Nephron (organoid): ENCODE data around the gene SIPA1L3.

Experiments used
- H3K27ac Mint-ChIP-seq, 3 experiments: 2 replicates each; pipeline ENCODE4 v1.8.0; 2020; ENCODE audit warnings: mixed read lengths in 3 of 3, mild to moderate bottlenecking in 2 of 3, moderate library complexity in 1 of 3
- H3K27me3 Mint-ChIP-seq: 2 replicates; pipeline ENCODE4 v1.8.0; 2021; ENCODE audit warnings: low read depth, mild to moderate bottlenecking, moderate library complexity, mixed read lengths
- H3K36me3 Mint-ChIP-seq: 2 replicates; pipeline ENCODE4 v1.8.0; 2020; ENCODE audit warnings: low read depth, mixed read lengths
- H3K4me1 Mint-ChIP-seq: 2 replicates; pipeline ENCODE4 v1.8.0; 2020; ENCODE audit warnings: mixed read lengths
- H3K4me3 Mint-ChIP-seq, 3 experiments: 2 replicates each; pipeline ENCODE4 v1.8.0; 2020; ENCODE audit warnings: mild to moderate bottlenecking in 3 of 3, mixed read lengths in 3 of 3, moderate library complexity in 2 of 3
- H3K9me3 Mint-ChIP-seq: 2 replicates; pipeline ENCODE4 v1.8.0; 2020; ENCODE audit warnings: mixed read lengths
- TF ChIP-seq, protein P1 (sequence below), 3 experiments: fragments of 200-600 bp; sonication (generic); IDR thresholded peaks; one replicate each; pipeline ENCODE4 v1.5.0; 2021; ENCODE audit warnings: antibody characterized with exemption in 3 of 3; ENCODE audit not compliant: unreplicated experiment in 3 of 3

The SIPA1L3 gene

DNA sequence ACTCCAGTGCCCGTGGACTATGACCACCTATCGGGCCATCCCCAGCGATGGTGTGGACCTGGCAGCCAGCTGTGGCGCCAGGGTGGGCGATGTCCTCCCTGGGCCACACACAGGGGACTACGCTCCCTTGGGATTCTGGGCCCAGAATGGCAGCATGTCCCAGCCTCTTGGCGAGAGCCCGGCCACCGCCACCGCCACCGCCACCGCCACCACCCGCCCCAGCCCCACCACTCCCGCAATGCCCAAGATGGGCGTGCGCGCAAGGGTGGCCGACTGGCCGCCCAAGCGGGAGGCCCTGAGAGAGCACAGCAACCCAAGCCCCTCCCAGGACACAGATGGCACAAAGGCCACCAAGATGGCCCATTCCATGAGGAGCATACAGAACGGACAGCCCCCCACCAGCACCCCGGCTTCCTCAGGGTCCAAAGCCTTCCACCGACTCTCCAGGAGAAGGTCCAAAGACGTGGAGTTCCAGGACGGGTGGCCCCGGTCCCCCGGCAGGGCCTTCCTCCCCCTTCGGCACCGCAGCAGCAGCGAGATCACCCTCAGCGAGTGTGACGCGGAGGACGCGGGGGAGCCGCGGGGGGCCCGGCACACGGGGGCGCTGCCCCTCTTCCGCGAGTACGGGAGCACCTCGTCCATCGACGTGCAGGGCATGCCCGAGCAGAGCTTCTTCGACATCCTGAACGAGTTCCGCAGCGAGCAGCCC, 174.7 kb downstream of the SIPA1L3 start:
- Mint-ChIP-seq H3K9me3 (no peaks in the 10 kb centered on the region), H3K27me3 (no peaks in the 10 kb centered on the region), H3K4me3 (no peak overlapping the region), H3K36me3 (peaks cover 22% of the 10 kb centered on the region), H3K4me1 (no peaks in the 10 kb centered on the region), H3K27ac (no peak overlapping the region)
- TF ChIP-seq, protein P1, sequence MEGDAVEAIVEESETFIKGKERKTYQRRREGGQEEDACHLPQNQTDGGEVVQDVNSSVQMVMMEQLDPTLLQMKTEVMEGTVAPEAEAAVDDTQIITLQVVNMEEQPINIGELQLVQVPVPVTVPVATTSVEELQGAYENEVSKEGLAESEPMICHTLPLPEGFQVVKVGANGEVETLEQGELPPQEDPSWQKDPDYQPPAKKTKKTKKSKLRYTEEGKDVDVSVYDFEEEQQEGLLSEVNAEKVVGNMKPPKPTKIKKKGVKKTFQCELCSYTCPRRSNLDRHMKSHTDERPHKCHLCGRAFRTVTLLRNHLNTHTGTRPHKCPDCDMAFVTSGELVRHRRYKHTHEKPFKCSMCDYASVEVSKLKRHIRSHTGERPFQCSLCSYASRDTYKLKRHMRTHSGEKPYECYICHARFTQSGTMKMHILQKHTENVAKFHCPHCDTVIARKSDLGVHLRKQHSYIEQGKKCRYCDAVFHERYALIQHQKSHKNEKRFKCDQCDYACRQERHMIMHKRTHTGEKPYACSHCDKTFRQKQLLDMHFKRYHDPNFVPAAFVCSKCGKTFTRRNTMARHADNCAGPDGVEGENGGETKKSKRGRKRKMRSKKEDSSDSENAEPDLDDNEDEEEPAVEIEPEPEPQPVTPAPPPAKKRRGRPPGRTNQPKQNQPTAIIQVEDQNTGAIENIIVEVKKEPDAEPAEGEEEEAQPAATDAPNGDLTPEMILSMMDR (IDR thresholded peaks at IDR 0.05; ENCODE audit: unreplicated experiment in 3 of 3), result no peak

DNA sequence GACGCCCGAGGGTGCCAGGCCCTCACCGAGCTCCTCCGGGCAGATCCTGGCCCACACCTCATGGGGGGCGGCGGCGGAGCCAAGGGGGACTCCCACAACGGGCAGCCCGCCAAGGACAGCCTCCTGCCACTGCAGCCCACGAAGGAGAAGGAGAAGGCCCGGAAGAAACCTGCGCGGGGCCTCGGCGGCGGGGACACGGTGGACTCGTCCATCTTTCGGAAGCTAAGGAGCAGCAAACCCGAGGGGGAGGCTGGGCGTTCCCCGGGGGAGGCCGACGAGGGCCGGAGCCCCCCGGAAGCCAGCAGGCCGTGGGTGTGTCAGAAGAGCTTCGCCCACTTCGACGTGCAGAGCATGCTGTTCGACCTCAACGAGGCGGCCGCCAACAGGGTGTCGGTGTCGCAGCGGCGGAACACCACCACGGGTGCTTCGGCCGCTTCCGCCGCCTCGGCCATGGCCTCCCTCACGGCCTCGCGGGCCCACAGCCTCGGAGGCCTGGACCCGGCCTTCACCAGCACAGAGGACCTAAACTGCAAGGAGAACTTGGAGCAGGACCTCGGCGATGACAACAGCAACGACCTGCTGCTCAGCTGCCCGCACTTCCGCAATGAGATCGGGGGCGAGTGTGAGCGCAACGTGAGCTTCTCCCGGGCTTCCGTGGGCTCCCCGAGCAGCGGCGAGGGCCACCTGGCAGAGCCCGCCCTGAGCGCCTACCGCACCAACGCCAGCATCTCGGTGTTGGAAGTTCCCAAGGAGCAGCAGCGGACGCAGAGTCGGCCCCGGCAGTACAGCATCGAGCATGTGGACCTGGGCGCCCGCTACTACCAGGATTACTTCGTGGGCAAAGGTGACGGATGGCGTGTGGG, 175.5 kb downstream of the SIPA1L3 start:
- Mint-ChIP-seq H3K27me3 (no peaks in the 10 kb centered on the region), H3K27ac (no peak overlapping the region), H3K36me3 (peaks cover 23% of the 10 kb centered on the region), H3K9me3 (no peaks in the 10 kb centered on the region), H3K4me3 (no peak overlapping the region), H3K4me1 (no peaks in the 10 kb centered on the region)
- TF ChIP-seq, protein P1 (IDR thresholded peaks at IDR 0.05; ENCODE audit: unreplicated experiment in 3 of 3), result no peak

DNA sequence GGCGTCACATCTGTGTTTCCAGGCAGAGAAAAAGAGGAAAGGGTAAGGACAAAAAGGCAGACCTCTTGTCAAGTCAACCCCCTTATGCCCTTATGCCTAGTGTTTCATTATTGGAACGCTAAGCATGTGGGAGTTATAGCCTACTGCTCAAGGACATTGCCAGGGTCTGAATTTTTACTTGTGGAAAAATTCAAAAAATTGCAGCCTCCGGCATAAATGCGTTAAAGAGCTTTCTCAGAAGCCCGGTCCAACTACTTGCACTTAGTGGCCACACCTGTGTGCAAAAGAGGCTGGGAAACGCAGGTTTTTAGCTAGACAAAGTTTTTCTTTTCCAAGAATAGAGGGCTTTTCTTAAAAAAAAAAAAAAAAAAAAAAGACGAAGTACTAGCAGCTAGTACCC, 177.2 kb downstream of the SIPA1L3 start:
- H3K4me3 Mint-ChIP-seq, result no peak overlapping the region

DNA sequence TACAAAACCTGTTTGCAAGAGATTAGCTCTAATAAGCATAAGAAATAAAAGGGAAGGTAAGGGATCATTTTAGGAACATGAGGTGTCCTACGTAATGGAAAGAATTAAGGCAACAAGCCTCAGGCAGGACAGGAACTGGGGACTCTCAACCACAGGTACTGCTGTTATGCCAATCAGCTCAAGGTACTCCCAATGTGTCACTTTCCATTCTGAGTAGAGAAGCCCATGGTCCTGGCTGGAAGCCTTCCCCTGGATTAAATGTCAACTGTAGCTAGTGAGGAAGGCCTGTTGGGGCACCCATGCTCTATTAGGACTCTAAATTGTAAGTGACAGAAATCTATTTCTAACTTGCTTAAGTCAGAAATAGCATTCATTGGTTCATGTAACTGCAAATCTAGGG, 182.4 kb downstream of the SIPA1L3 start:
- Mint-ChIP-seq H3K9me3 (no peaks in the 10 kb centered on the region), H3K27ac (no peak overlapping the region), H3K27me3 (no peaks in the 10 kb centered on the region), H3K36me3 (peaks cover 17% of the 10 kb centered on the region), H3K4me1 (no peaks in the 10 kb centered on the region), H3K4me3 (no peak overlapping the region)
- TF ChIP-seq, protein P1 (IDR thresholded peaks at IDR 0.05; ENCODE audit: unreplicated experiment in 3 of 3), result no peak

More for the DNA sequence above, 177.2 kb downstream of the SIPA1L3 start:
- Mint-ChIP-seq H3K27ac (no peak overlapping the region), H3K27me3 (no peaks in the 10 kb centered on the region), H3K9me3 (no peaks in the 10 kb centered on the region), H3K4me1 (no peaks in the 10 kb centered on the region), H3K36me3 (peaks cover 22% of the 10 kb centered on the region)
- TF ChIP-seq, protein P1 (IDR thresholded peaks at IDR 0.05; ENCODE audit: unreplicated experiment in 3 of 3), result no peak

DNA sequence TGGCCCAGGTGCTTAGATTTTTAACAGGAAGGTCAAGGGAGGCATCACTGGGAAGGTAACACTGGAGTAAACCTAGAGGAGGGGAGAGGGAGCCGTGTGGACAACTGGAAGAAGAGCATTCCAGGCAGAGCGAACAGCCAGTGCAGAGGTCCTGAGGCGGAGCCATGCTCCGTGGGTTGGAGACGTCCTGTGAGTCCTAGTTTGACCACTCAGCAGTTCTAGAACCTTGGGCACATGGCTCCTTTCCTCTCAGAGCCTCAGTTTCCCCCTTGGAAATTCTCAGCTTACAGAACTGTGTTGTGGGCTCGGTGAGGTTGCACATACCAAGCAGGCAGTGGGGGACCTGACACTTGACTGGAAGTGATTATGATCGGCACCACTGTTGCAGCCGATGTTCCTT, 186.1 kb downstream of the SIPA1L3 start:
- Mint-ChIP-seq H3K4me3 (no peak overlapping the region), H3K9me3 (no peaks in the 10 kb centered on the region), H3K36me3 (peaks cover 19% of the 10 kb centered on the region), H3K27me3 (no peaks in the 10 kb centered on the region), H3K4me1 (no peaks in the 10 kb centered on the region), H3K27ac (no peak overlapping the region)
- TF ChIP-seq, protein P1 (IDR thresholded peaks at IDR 0.05; ENCODE audit: unreplicated experiment in 3 of 3), result no peak
